ENCODE data around the gene CATSPER3. TPM values are rescaled to one million over a fixed set of nuclear protein-coding genes. Genes with fewer than 3 reads are reported as not detected.

The CATSPER3 gene
- total and polyA plus RNA-seq, 2 of the 8 experiments (the other 6 are each of a cell fraction or from before 2014, with no cell fraction given) = 0.62 TPM; not detected in 1

- no peak for TF ChIP-seq USF2 (IDR thresholded peaks at IDR 0.05; ENCODE audit: low read length)
- no peak for TF ChIP-seq PHF8 (conservative IDR thresholded peaks at IDR 0.05; ENCODE audit: low read depth, low read length)
- no peak for TF ChIP-seq YY1 (IDR thresholded peaks at IDR 0.05; ENCODE audit: low read depth, low read length)
- no peak for TF ChIP-seq CHD2 (IDR thresholded peaks at IDR 0.05; ENCODE audit: low read length)
- no peak for TF ChIP-seq JUN (IDR thresholded peaks at IDR 0.05; ENCODE audit: low read depth, low read length)
- TF ChIP-seq HDAC6 (IDR thresholded peaks at IDR 0.05; ENCODE audit: low read depth, low read length) = no peak
- TF ChIP-seq SUZ12 (IDR thresholded peaks at IDR 0.05; ENCODE audit: low read length) = peak; percentile 95
- peak; percentile 75; the same call in 1 of the 2 replicates for TF ChIP-seq CBX8 (IDR thresholded peaks at IDR 0.05; ENCODE audit: borderline replicate concordance, low read depth, low read length)
- TF ChIP-seq ZNF274 (IDR thresholded peaks at IDR 0.05; ENCODE audit: borderline replicate concordance, extremely low read depth, low read length) = no peak
- no peak for TF ChIP-seq EP300 (IDR thresholded peaks at IDR 0.05; ENCODE audit: borderline replicate concordance in 1 of 2, low read depth in 2 of 2, low read length in 2 of 2)
- no peak for TF ChIP-seq SP1 (IDR thresholded peaks at IDR 0.05; ENCODE audit: low read depth, low read length)
- TF ChIP-seq JUND (IDR thresholded peaks at IDR 0.05; ENCODE audit: low read length) = no peak
- TF ChIP-seq SIX5 (IDR thresholded peaks at IDR 0.05; ENCODE audit: low read depth, low read length) = no peak
- no peak for TF ChIP-seq RAD21 (IDR thresholded peaks at IDR 0.05 in 1 of 2, conservative IDR thresholded peaks at IDR 0.05 in 1 of 2; ENCODE audit: low read depth in 2 of 2, low read length in 2 of 2)
- no peak for TF ChIP-seq EGR1 (IDR thresholded peaks at IDR 0.05; ENCODE audit: borderline replicate concordance, low read depth, low read length)
- no peak for TF ChIP-seq CTCF (IDR thresholded peaks at IDR 0.05; ENCODE audit: control extremely low read depth in 1 of 3, insufficient read depth in 1 of 3, low read depth in 1 of 3, low read length in 3 of 3)
- TF ChIP-seq GTF2F1 (IDR thresholded peaks at IDR 0.05; ENCODE audit: borderline replicate concordance, low read depth, low read length) = no peak
- TF ChIP-seq FOSL1 (IDR thresholded peaks at IDR 0.05; ENCODE audit: insufficient read depth, low read depth, low read length) = no peak
Measured at GRCh38 chr5:135034963-135035677, 67.4 kb downstream of the CATSPER3 start (continued).
